Nephron progenitor cell (in vitro differentiated cells): Measurements from ENCODE around the gene TBC1D20.
"Not testable (repeated sequence)": the region's sequence is repeated elsewhere in the genome, so short reads cannot be mapped to it uniquely, and the experiment has no call there.

ENCODE experiments used
- DNase-seq: peaks from one replicate; pipeline ENCODE4 v3.0.0; 2021
- H3K27ac Mint-ChIP-seq: 2 replicates; pipeline ENCODE4 v1.8.0; 2021; ENCODE audit warnings: mild to moderate bottlenecking, moderate library complexity, mixed read lengths
- H3K27me3 Mint-ChIP-seq: 2 replicates; pipeline ENCODE4 v1.8.0; 2021; ENCODE audit warnings: mild to moderate bottlenecking, low read depth, mixed read lengths; ENCODE audit not compliant: poor library complexity
- H3K36me3 Mint-ChIP-seq: 2 replicates; pipeline ENCODE4 v1.8.0; 2021; ENCODE audit warnings: low read depth, mixed read lengths
- H3K4me1 Mint-ChIP-seq: 2 replicates; pipeline ENCODE4 v1.8.0; 2021; ENCODE audit warnings: mixed read lengths
- H3K4me3 Mint-ChIP-seq: 2 replicates; pipeline ENCODE4 v1.8.0; 2021; ENCODE audit warnings: mild to moderate bottlenecking, moderate library complexity, mixed read lengths
- H3K9me3 Mint-ChIP-seq: 2 replicates; pipeline ENCODE4 v1.8.0; 2021; ENCODE audit warnings: mild to moderate bottlenecking, moderate library complexity, mixed read lengths
- CTCF ChIP-seq: fragments of 200-600 bp; sonication (generic); IDR thresholded peaks from 2 replicates; pipeline ENCODE4 v1.5.0; 2021; ENCODE audit warnings: antibody characterized with exemption

The TBC1D20 gene

GRCh38 chr20:478010-478948 is 15.9 kb upstream of the TBC1D20 start:
- Mint-ChIP-seq H3K27ac (peak overlapping the region; percentile 34), H3K9me3 (peaks cover 15% of the 10 kb centered on the region)
- no peak for DNase-seq

GRCh38 chr20:476561-477249 is 14.4 kb upstream of the TBC1D20 start:
- H3K27me3 Mint-ChIP-seq, H3K4me3 Mint-ChIP-seq, H3K27ac Mint-ChIP-seq, DNase-seq, H3K4me1 Mint-ChIP-seq: not testable (repeated sequence)
- peaks cover 31% of the 10 kb centered on the region for H3K9me3 Mint-ChIP-seq
- peaks cover 65% of the 10 kb centered on the region for H3K36me3 Mint-ChIP-seq

More at GRCh38 chr20:478010-478948, 15.9 kb upstream of the TBC1D20 start:
- Mint-ChIP-seq H3K36me3 (peaks cover 63% of the 10 kb centered on the region), H3K4me3 (no peak overlapping the region), H3K27me3 (no peaks in the 10 kb centered on the region), H3K4me1 (peaks cover 4% of the 10 kb centered on the region)
- TF ChIP-seq CTCF = no peak

GRCh38 chr20:475463-476357 is 13.4 kb upstream of the TBC1D20 start:
- no peak for DNase-seq
- Mint-ChIP-seq H3K4me1 (peaks cover 4% of the 10 kb centered on the region), H3K27ac (peak overlapping the region; percentile 46), H3K27me3 (no peaks in the 10 kb centered on the region), H3K4me3 (no peak overlapping the region), H3K9me3 (peaks cover 41% of the 10 kb centered on the region), H3K36me3 (peaks cover 70% of the 10 kb centered on the region)
- no peak for TF ChIP-seq CTCF

GRCh38 chr20:474581-474980 is 12.2 kb upstream of the TBC1D20 start:
- peaks cover 52% of the 10 kb centered on the region for H3K9me3 Mint-ChIP-seq
- H3K36me3 Mint-ChIP-seq = peaks cover 70% of the 10 kb centered on the region
- H3K4me1 Mint-ChIP-seq = peaks cover 4% of the 10 kb centered on the region
- no peaks in the 10 kb centered on the region for H3K27me3 Mint-ChIP-seq
- H3K4me3 Mint-ChIP-seq = no peak overlapping the region
- H3K27ac Mint-ChIP-seq = no peak overlapping the region
- no peak for DNase-seq
- no peak for TF ChIP-seq CTCF

GRCh38 chr20:472889-473292 is 10.6 kb upstream of the TBC1D20 start:
- TF ChIP-seq CTCF = no peak
- Mint-ChIP-seq H3K4me3 (no peak overlapping the region), H3K27ac (no peak overlapping the region), H3K4me1 (peaks cover 4% of the 10 kb centered on the region), H3K27me3 (peaks cover 5% of the 10 kb centered on the region), H3K9me3 (peaks cover 69% of the 10 kb centered on the region), H3K36me3 (peaks cover 63% of the 10 kb centered on the region)
- no peak for DNase-seq
